ENCODE measurements around the gene GP9.
A peak's percentile ranks its signal among the peaks of the same experiment; 100 is the strongest.

The GP9 gene

GRCh38 chr3:129039271-129040038 is 21.1 kb upstream of the GP9 start:
- Histone ChIP-seq H3K9ac (ENCODE audit: insufficient read length) (no peak overlapping the region), H3K4me3 (no peak overlapping the region; the same call in 1 of the 2 replicates), H3K36me3 (ENCODE audit: insufficient read depth, low read length) (no peaks in the 10 kb centered on the region), H3K27ac (no peak overlapping the region), H3K9me3 (ENCODE audit: low read depth, low read length) (no peaks in the 10 kb centered on the region)
- no peak for TF ChIP-seq EZH2 (IDR thresholded peaks at IDR 0.05)
- peak; percentile 76 for TF ChIP-seq FOXP2 (optimal IDR thresholded peaks at IDR 0.05; ENCODE audit: control extremely low read depth, extremely low read length, insufficient read depth)
- no peak for DNase-seq (ENCODE audit: low read depth, low spot score)

DNA sequence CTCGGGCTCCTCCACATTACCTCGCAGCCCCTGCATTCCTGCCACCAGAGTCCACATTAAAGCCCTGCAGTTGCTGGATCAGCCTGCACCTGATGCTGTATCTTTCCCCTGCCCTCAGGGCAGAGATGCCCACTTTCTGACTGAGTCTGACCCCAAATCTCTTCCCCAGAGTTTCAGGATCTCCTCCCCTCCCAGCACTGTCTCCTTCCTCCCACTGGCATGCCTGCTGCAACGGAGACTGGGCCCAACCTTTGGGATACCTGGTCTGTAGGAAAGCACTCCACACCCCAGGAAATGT is 20.6 kb upstream of the GP9 start:
- DNase-seq (ENCODE audit: low read depth, low spot score), result no peak
- H3K4me3 ChIP-seq, result no peak overlapping the region
- H3K27ac ChIP-seq, result no peak overlapping the region
- TF ChIP-seq POLR2AphosphoS5 (IDR thresholded peaks at IDR 0.05; ENCODE audit: borderline replicate concordance, low read depth, low read length) (no peak), EZH2 (IDR thresholded peaks at IDR 0.05) (no peak), FOXP2 (optimal IDR thresholded peaks at IDR 0.05; ENCODE audit: control extremely low read depth, extremely low read length, insufficient read depth) (no peak)
- H3K9me3 ChIP-seq (ENCODE audit: low read depth, low read length), result no peaks in the 10 kb centered on the region
- no peak overlapping the region for H3K9ac ChIP-seq (ENCODE audit: insufficient read length)
- H3K36me3 ChIP-seq (ENCODE audit: insufficient read depth, low read length), result no peaks in the 10 kb centered on the region

GRCh38 chr3:129040579-129041300 is 19.8 kb upstream of the GP9 start:
- Histone ChIP-seq H3K9me3 (ENCODE audit: low read depth, low read length) (no peaks in the 10 kb centered on the region), H3K9ac (ENCODE audit: insufficient read length) (no peak overlapping the region), H3K4me3 (no peak overlapping the region), H3K36me3 (ENCODE audit: insufficient read depth, low read length) (no peaks in the 10 kb centered on the region), H3K27ac (no peak overlapping the region)
- TF ChIP-seq FOXP2 (optimal IDR thresholded peaks at IDR 0.05; ENCODE audit: control extremely low read depth, extremely low read length, insufficient read depth), result no peak
- no peak for TF ChIP-seq EZH2 (IDR thresholded peaks at IDR 0.05)
- TF ChIP-seq POLR2AphosphoS5 (IDR thresholded peaks at IDR 0.05; ENCODE audit: borderline replicate concordance, low read depth, low read length), result no peak
- no peak for DNase-seq (ENCODE audit: low read depth, low spot score)

- Histone ChIP-seq H3K9me3 (ENCODE audit: low read depth, low read length) (peaks cover 4% of the 10 kb centered on the region; the same call in 1 of the 2 replicates), H3K36me3 (ENCODE audit: insufficient read depth, low read length) (no peaks in the 10 kb centered on the region), H3K4me3 (no peak overlapping the region), H3K27ac (no peak overlapping the region), H3K9ac (ENCODE audit: insufficient read length) (no peak overlapping the region)
- TF ChIP-seq POLR2AphosphoS5 (IDR thresholded peaks at IDR 0.05; ENCODE audit: borderline replicate concordance, low read depth, low read length), result no peak
- no peak for TF ChIP-seq EZH2 (IDR thresholded peaks at IDR 0.05)
- TF ChIP-seq FOXP2 (optimal IDR thresholded peaks at IDR 0.05; ENCODE audit: control extremely low read depth, extremely low read length, insufficient read depth), result no peak
- no peak for DNase-seq (ENCODE audit: low read depth, low spot score)
Observed at GRCh38 chr3:129045675-129046036, 14.9 kb upstream of the GP9 start.

GRCh38 chr3:129046037-129046731 is 14.4 kb upstream of the GP9 start:
- Histone ChIP-seq H3K4me3 (no peak overlapping the region), H3K9ac (ENCODE audit: insufficient read length) (no peak overlapping the region), H3K36me3 (ENCODE audit: insufficient read depth, low read length) (no peaks in the 10 kb centered on the region), H3K9me3 (ENCODE audit: low read depth, low read length) (peaks cover 4% of the 10 kb centered on the region; the same call in 1 of the 2 replicates), H3K27ac (no peak overlapping the region)
- TF ChIP-seq EZH2 (IDR thresholded peaks at IDR 0.05), result no peak
- no peak for TF ChIP-seq POLR2AphosphoS5 (IDR thresholded peaks at IDR 0.05; ENCODE audit: borderline replicate concordance, low read depth, low read length)
- no peak for TF ChIP-seq FOXP2 (optimal IDR thresholded peaks at IDR 0.05; ENCODE audit: control extremely low read depth, extremely low read length, insufficient read depth)
- DNase-seq (ENCODE audit: low read depth, low spot score), result no peak

DNA sequence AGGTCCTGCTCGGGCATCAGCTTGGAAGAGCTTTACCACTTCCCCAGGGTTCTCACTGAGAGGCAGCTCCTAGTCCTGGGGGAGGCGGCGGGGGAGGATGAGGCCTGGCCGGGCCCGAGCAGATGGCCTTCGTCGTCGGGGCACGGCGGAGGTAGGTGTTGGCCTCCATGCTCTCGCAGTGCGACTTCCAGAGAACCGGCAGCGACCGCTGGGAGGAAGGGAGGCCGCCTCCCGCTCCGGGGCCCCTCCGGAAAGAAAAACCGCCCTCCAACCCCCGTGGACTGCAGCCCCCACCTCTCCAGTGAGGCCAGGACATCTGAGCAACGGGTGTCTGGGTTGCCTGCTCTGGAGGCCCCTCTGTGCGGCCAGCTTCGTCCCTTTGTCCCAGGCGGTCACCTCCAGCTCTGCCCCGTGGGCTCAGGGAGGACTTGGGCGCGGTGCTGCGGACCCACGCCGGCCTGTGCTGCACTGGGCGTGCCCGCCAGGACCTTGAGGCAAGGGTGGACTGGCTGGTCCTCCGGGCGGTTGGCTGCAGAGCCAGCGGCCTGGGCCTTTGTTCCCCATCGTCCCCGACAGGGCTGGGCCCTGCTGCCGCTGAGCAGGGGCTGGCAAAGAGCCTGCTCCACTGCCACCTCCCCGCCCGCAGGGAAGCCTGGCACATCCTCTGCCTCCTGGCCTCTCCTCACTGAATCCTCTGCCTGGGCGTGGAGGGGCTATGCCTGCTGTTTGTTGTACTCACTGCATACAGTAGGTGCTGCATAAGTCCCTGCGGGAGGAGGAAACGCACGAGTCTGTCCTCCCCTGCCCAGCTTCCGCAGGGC is 13.6 kb upstream of the GP9 start:
- Histone ChIP-seq H3K9me3 (ENCODE audit: low read depth, low read length) (peaks cover 4% of the 10 kb centered on the region; the same call in 1 of the 2 replicates), H3K4me3 (no peak overlapping the region), H3K36me3 (ENCODE audit: insufficient read depth, low read length) (no peaks in the 10 kb centered on the region), H3K9ac (ENCODE audit: insufficient read length) (no peak overlapping the region), H3K27ac (no peak overlapping the region)
- no peak for DNase-seq (ENCODE audit: low read depth, low spot score)
- no peak for TF ChIP-seq EZH2 (IDR thresholded peaks at IDR 0.05)
- TF ChIP-seq POLR2AphosphoS5 (IDR thresholded peaks at IDR 0.05; ENCODE audit: borderline replicate concordance, low read depth, low read length), result no peak
- TF ChIP-seq FOXP2 (optimal IDR thresholded peaks at IDR 0.05; ENCODE audit: control extremely low read depth, extremely low read length, insufficient read depth), result no peak

DNA sequence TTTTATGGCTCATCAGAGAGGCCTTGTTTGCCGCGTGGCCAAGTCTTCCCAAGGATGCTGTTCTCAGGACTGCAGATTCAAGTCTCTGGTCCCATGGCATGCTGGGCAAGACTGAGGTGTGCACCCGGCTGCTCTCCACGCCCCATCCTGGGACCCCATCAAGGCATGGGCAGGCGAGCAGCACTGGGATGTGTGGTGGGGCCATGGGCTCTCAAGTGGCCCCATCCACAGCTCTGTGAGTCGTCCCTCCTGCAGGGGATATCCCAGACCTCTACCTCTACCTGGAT is 13.1 kb upstream of the GP9 start:
- no peak for TF ChIP-seq FOXP2 (optimal IDR thresholded peaks at IDR 0.05; ENCODE audit: control extremely low read depth, extremely low read length, insufficient read depth)
- no peak for TF ChIP-seq EZH2 (IDR thresholded peaks at IDR 0.05)
- no peak for TF ChIP-seq POLR2AphosphoS5 (IDR thresholded peaks at IDR 0.05; ENCODE audit: borderline replicate concordance, low read depth, low read length)
- H3K9ac ChIP-seq (ENCODE audit: insufficient read length), result no peak overlapping the region
- no peaks in the 10 kb centered on the region for H3K36me3 ChIP-seq (ENCODE audit: insufficient read depth, low read length)
- H3K4me3 ChIP-seq, result no peak overlapping the region
- DNase-seq (ENCODE audit: low read depth, low spot score), result no peak
- H3K9me3 ChIP-seq (ENCODE audit: low read depth, low read length), result peaks cover 4% of the 10 kb centered on the region; the same call in 1 of the 2 replicates
- H3K27ac ChIP-seq, result no peak overlapping the region
